ENCODE measurements around the gene UBAC1.

UBAC1 gene

GRCh38 chr9:135903358-135903656 lies 57.9 kb downstream of the UBAC1 start:
- DNase-seq (ENCODE audit: low read depth): no peak
- no peak overlapping the region for H3K4me3 ChIP-seq (ENCODE audit: low read depth, low read length)
- TF ChIP-seq CTCF (IDR thresholded peaks at IDR 0.05; ENCODE audit: control insufficient read depth, extremely low read depth, insufficient read depth): no peak

- TF ChIP-seq CTCF (IDR thresholded peaks at IDR 0.05; ENCODE audit: control insufficient read depth, extremely low read depth, insufficient read depth): no peak
- no peak overlapping the region for H3K4me3 ChIP-seq (ENCODE audit: low read depth, low read length)
- DNase-seq (ENCODE audit: low read depth): no peak
Observed at GRCh38 chr9:135902655-135903357, 58.4 kb downstream of the UBAC1 start.

- TF ChIP-seq CTCF (IDR thresholded peaks at IDR 0.05; ENCODE audit: control insufficient read depth, extremely low read depth, insufficient read depth): no peak
- H3K4me3 ChIP-seq (ENCODE audit: low read depth, low read length): no peak overlapping the region
- DNase-seq (ENCODE audit: low read depth): no peak
Observed at GRCh38 chr9:135901826-135902225, 59.3 kb downstream of the UBAC1 start.

- TF ChIP-seq CTCF (IDR thresholded peaks at IDR 0.05; ENCODE audit: control insufficient read depth, extremely low read depth, insufficient read depth): no peak
- DNase-seq (ENCODE audit: low read depth): no peak
- no peak overlapping the region for H3K4me3 ChIP-seq (ENCODE audit: low read depth, low read length)
Observed at GRCh38 chr9:135901031-135901758, 60.0 kb downstream of the UBAC1 start.

- TF ChIP-seq CTCF (IDR thresholded peaks at IDR 0.05; ENCODE audit: control insufficient read depth, extremely low read depth, insufficient read depth): no peak
- H3K4me3 ChIP-seq (ENCODE audit: low read depth, low read length): no peak overlapping the region
- no peak for DNase-seq (ENCODE audit: low read depth)
Observed at GRCh38 chr9:135898634-135899407, 62.4 kb downstream of the UBAC1 start.

- TF ChIP-seq CTCF (IDR thresholded peaks at IDR 0.05; ENCODE audit: control insufficient read depth, extremely low read depth, insufficient read depth): no peak
- no peak overlapping the region for H3K4me3 ChIP-seq (ENCODE audit: low read depth, low read length)
- no peak for DNase-seq (ENCODE audit: low read depth)
Observed at GRCh38 chr9:135896626-135897025, 64.5 kb downstream of the UBAC1 start.

Data from LNCaP clone FGC (cell line).